PC-3 (cell line): Measurements from ENCODE around the gene ESF1.

Experiments used
- EZH2 ChIP-seq: fragments of 300-600 bp; sonication (generic); IDR thresholded peaks from one replicate; pipeline ENCODE4 v1.6.1; 2017; ENCODE audit warnings: antibody characterized with exemption, mild to moderate bottlenecking, low read length; ENCODE audit not compliant: unreplicated experiment
- EZH2phosphoT487 ChIP-seq: fragments of 300-600 bp; sonication (generic); IDR thresholded peaks from 2 replicates; pipeline ENCODE4 v1.6.1; 2018; ENCODE audit warnings: mild to moderate bottlenecking, antibody characterized with exemption, low read length, borderline replicate concordance
- TF ChIP-seq, protein P1 (sequence below): fragments of 300-600 bp; sonication (generic); conservative IDR thresholded peaks from 2 replicates; pipeline ENCODE4 v1.5.1; 2017; ENCODE audit warnings: antibody characterized with exemption, low read depth, mild to moderate bottlenecking, low read length

DNA sequence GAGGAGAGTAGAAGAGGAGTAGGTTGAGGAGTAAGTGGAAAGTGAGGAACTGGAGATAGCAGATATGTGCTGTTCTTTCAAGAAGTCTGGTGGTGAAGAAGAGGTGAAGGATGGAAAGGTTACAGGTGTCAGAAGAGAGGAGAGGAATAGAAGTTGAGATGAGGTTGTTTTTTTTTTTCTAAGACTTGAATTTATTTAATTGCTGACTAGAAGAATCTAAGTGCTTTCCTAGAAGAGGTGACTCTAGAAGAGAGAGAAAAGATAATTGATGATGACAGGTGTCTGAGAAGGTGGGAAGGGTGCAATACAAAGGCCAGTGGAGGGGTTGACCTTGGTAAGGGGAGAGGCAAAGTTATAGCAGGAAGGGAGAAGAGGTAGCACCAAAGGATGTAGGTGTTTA lies 25.7 kb upstream of the ESF1 start:
- TF ChIP-seq, protein P1, sequence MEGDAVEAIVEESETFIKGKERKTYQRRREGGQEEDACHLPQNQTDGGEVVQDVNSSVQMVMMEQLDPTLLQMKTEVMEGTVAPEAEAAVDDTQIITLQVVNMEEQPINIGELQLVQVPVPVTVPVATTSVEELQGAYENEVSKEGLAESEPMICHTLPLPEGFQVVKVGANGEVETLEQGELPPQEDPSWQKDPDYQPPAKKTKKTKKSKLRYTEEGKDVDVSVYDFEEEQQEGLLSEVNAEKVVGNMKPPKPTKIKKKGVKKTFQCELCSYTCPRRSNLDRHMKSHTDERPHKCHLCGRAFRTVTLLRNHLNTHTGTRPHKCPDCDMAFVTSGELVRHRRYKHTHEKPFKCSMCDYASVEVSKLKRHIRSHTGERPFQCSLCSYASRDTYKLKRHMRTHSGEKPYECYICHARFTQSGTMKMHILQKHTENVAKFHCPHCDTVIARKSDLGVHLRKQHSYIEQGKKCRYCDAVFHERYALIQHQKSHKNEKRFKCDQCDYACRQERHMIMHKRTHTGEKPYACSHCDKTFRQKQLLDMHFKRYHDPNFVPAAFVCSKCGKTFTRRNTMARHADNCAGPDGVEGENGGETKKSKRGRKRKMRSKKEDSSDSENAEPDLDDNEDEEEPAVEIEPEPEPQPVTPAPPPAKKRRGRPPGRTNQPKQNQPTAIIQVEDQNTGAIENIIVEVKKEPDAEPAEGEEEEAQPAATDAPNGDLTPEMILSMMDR: no peak
- TF ChIP-seq EZH2 (no peak), EZH2phosphoT487 (no peak)
